Effector memory CD8-positive, alpha-beta T cell (primary cell): ENCODE data around the gene NCAPH2.

Experiments
- ATAC-seq: fragments of 150-1000 bp; cut with Tn5 transposase; replicated peaks from 2 replicates; pipeline ENCODE4 v1.10.0; 2021; ENCODE audit warnings: mild to moderate bottlenecking, moderate library complexity
- DNase-seq, 3 experiments: peaks; one replicate each; pipeline ENCODE4 v3.0.0; 2021
- H3K27ac Mint-ChIP-seq, 2 donors: one replicate each; pipeline ENCODE4 v1.8.0; 2022; ENCODE audit warnings: mild to moderate bottlenecking in 2 of 2, mixed read lengths in 2 of 2, moderate library complexity in 2 of 2
- H3K27me3 Mint-ChIP-seq, 2 donors: one replicate each; pipeline ENCODE4 v1.8.0; 2022; ENCODE audit warnings: mixed read lengths in 2 of 2
- H3K36me3 Mint-ChIP-seq: one replicate; pipeline ENCODE4 v1.8.0; 2022; ENCODE audit warnings: mild to moderate bottlenecking, moderate library complexity, mixed read lengths; ENCODE audit not compliant: insufficient read depth
- H3K4me1 Mint-ChIP-seq, 2 donors: one replicate each; pipeline ENCODE4 v1.8.0; 2022; ENCODE audit warnings: low read depth in 2 of 2, mixed read lengths in 2 of 2
- H3K4me3 Mint-ChIP-seq, 2 donors: one replicate each; pipeline ENCODE4 v1.8.0; 2022; ENCODE audit warnings: mild to moderate bottlenecking in 2 of 2, mixed read lengths in 2 of 2, moderate library complexity in 2 of 2
- H3K9me3 Mint-ChIP-seq, 2 donors: one replicate each; pipeline ENCODE4 v1.8.0; 2022; ENCODE audit warnings: mixed read lengths in 2 of 2

The NCAPH2 gene

DNA sequence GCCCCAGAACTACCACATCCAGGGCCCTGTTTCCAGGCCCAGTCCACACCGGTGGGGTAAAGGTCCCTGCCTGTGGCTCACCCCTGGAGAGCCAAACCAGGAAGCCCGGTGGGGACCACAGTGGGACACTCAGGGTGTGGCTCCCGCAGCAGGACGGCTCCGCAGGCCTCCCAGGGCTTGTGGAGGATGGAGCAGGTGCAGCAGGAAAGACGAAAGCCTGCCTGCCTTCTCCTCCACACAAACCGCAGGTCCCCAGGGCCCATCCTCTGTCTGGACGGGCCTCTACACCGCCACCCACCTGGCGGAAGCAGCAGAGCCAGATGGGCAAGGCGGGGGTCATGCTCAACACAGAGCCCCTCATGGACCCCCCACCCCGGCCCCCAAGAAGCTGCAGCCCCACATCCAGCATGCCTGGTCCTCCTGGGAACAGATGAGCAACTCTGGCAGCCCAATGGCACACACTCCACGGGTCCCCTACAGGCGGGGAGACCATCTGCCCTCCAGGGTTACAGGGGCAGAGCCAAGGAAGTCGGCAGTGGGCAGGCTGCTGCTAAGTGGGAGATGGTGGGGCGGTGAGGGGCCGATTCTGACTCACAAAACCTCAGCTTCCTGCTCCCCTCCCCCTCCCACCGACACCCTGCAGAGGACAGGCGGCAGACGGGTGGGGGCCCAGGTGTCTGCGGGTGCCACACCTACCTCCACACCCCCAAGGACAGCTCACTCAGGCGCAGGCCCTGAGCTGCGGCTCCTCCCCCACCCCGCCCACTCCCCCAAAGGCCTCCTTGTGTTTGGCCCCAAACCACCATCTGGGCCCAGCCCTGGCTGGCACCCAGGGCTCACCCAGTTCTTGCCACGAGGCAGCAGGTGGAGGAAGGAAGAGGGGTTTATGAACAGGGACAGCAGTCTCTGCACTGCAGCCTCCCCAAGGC lies 38.4 kb upstream of the NCAPH2 start:
- peak overlapping the region; percentile 75 to 96 for H3K4me3 Mint-ChIP-seq
- H3K9me3 Mint-ChIP-seq, result no peaks in the 10 kb centered on the region
- H3K27me3 Mint-ChIP-seq, result no peaks in the 10 kb centered on the region
- H3K4me1 Mint-ChIP-seq, result peaks cover 43 to 64% of the 10 kb centered on the region in 2 donors
- peak; percentile 97 to 99 (median 98) for DNase-seq
- ATAC-seq, result peak; percentile 83
- peak overlapping the region; percentile 88 to 95 for H3K27ac Mint-ChIP-seq
- H3K36me3 Mint-ChIP-seq, result peaks cover 42% of the 10 kb centered on the region

DNA sequence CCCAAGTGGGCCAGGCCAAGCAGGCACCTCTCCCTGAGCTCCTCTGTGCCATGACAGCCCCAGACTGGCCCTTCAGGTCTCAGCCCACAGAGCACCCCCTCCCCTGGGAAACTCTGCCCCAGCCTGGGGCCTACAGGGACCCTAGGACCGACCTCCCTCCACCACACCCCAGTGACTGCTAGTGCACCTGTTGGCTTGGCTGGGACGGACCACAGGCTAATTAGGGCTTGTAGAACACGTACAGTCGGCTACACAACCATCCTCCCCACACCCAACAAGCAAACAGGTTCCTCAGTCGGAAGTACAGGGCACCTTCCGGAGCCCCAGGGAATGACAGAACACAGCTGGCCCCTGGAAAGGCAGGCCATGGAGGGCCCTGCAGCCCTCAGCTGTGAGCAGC lies 37.5 kb upstream of the NCAPH2 start:
- ATAC-seq, result no peak
- Mint-ChIP-seq H3K36me3 (peaks cover 34% of the 10 kb centered on the region), H3K9me3 (no peaks in the 10 kb centered on the region), H3K4me3 (peak overlapping the region; percentile 75 to 96), H3K27me3 (no peaks in the 10 kb centered on the region), H3K27ac (peak overlapping the region; percentile 88 to 95), H3K4me1 (peaks cover 43 to 68% of the 10 kb centered on the region in 2 donors)
- no peak for DNase-seq

DNA sequence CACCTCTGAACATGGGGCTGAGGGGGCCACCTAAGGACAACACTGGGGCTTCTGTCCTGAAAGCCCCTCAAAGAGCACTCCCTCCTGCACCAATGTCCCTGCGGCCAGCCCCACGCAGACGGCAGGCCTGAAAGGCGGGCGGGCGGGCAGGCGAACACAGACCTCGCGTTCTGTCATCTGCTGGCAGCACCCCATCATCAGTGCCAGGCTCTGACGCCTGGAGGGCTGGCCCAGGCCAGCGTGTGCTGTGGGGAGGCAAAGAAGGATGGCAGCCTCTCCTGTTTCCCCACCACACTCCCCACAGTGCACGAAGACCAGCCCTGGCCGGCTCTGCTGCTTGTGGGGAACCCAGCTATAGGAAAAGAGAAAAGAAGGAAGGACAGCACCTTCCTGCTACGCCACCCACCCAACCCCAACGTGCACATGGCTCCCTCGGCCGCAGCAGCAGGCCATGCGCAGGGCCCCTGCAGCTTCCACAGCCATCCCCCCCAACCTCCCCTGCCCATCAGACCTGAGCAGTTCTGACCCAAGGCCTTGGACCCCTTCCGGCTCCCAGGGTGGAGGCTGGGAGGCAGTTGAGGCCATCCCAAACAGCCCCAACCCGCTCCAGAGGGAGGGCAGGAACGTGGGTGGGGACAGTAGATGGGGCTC lies 36.7 kb upstream of the NCAPH2 start:
- no peaks in the 10 kb centered on the region for H3K27me3 Mint-ChIP-seq
- DNase-seq, result no peak
- peak overlapping the region; percentile 75 to 96 for H3K4me3 Mint-ChIP-seq
- ATAC-seq, result no peak
- peaks cover 43 to 63% of the 10 kb centered on the region in 2 donors for H3K4me1 Mint-ChIP-seq
- peak overlapping the region; percentile 88 to 95 for H3K27ac Mint-ChIP-seq
- H3K36me3 Mint-ChIP-seq, result peaks cover 28% of the 10 kb centered on the region
- no peaks in the 10 kb centered on the region for H3K9me3 Mint-ChIP-seq

DNA sequence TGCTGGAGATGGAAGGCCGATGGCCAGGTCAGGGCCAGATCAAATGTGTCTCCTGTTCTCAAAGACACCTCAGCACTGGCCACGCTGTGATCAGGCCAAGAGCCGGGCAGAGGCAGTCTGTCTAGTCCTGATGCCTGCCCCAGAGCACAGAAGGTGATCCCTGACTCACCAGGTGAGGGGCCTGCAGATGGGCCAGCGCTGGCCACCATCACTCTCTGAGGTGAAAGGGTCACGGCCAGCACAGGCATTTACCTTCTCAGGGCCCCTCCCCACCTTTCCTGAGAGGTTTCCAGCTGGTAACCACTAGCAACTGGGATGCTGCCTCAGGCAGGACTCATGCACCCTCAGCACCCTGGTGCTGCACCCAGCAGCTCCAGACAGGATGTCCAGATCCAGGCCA lies 36.1 kb upstream of the NCAPH2 start:
- Mint-ChIP-seq H3K27ac (peak overlapping the region; percentile 88 to 95), H3K36me3 (peaks cover 29% of the 10 kb centered on the region)

DNA sequence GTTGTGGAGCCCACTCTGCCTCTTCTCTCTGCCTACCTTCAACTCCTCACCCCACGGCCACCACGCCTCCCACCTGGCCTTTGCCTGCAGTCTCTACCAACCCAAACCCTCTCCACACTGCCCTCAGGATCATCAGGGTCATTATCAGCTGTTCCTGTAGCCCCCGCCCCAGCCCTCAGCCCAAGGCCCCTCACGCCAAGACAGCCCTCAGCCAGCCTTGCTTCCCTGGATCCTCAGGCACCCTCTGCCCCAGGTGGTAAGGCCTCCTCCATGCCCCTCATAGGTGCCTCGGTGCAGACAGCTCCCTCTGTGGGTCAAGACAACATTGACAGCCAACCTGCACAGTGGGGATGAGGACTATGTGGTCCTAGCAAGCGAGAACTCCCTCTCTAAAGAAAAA lies 34.9 kb upstream of the NCAPH2 start:
- Mint-ChIP-seq H3K4me1 (peaks cover 39 to 57% of the 10 kb centered on the region in 2 donors), H3K4me3 (peak overlapping the region; percentile 94 to 96), H3K36me3 (peaks cover 25% of the 10 kb centered on the region), H3K9me3 (no peaks in the 10 kb centered on the region), H3K27ac (peak overlapping the region; percentile 95 to 96), H3K27me3 (no peaks in the 10 kb centered on the region)
- peak; percentile 38 to 46 (median 44) for DNase-seq
- no peak for ATAC-seq

More for the DNA sequence above, 36.1 kb upstream of the NCAPH2 start:
- H3K4me3 Mint-ChIP-seq, result peak overlapping the region; percentile 94 to 96
- peaks cover 39 to 58% of the 10 kb centered on the region in 2 donors for H3K4me1 Mint-ChIP-seq
- ATAC-seq (no peak), DNase-seq (no peak)
- H3K27me3 Mint-ChIP-seq, result no peaks in the 10 kb centered on the region
- H3K9me3 Mint-ChIP-seq, result no peaks in the 10 kb centered on the region

DNA sequence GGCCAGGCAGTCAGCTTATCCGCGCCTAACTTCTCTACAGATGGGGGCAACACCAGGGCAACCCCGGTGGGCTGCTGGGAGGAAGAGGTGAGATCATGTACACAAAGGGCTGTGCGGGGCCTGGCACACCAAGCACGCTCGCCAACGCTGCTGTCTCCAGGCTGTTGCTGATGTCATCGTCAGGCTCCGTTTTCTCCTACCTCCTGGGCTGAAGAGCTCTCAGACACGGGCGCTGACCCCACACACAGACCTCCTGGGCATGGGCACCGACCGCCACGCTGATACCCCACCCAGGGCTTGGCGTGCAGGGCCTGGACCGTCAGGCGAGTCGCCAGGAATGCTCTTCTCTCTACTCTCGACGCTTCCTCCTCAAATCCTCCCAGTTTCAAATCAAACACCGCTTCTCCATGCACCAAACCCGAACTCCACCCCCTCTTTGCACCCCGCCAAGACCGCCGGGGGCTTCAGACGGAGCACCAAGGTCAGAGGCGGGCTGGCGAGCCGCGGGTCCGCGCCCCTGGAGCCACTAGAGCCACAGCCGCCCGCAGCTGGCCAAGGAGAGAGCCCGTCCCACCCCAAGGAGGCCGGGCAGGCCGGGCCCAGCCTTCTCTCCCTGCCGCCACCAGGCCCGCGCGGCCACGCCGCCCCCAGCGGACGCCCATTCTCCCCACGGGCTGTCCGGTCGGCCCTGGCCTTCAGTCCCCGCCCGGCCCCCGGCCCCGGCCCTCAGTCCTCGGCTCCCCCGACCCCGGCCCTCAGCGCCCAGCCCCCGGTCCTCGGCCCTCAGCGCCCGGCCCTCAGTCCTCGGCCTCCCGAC lies 34.0 kb upstream of the NCAPH2 start:
- no peak for DNase-seq
- peak overlapping the region; percentile 95 to 96 for H3K27ac Mint-ChIP-seq
- peaks cover 18% of the 10 kb centered on the region for H3K36me3 Mint-ChIP-seq
- peaks cover 32 to 51% of the 10 kb centered on the region in 2 donors for H3K4me1 Mint-ChIP-seq
- peak overlapping the region; percentile 94 to 96 for H3K4me3 Mint-ChIP-seq
- no peaks in the 10 kb centered on the region for H3K27me3 Mint-ChIP-seq
- no peak for ATAC-seq
- H3K9me3 Mint-ChIP-seq, result no peaks in the 10 kb centered on the region

DNA sequence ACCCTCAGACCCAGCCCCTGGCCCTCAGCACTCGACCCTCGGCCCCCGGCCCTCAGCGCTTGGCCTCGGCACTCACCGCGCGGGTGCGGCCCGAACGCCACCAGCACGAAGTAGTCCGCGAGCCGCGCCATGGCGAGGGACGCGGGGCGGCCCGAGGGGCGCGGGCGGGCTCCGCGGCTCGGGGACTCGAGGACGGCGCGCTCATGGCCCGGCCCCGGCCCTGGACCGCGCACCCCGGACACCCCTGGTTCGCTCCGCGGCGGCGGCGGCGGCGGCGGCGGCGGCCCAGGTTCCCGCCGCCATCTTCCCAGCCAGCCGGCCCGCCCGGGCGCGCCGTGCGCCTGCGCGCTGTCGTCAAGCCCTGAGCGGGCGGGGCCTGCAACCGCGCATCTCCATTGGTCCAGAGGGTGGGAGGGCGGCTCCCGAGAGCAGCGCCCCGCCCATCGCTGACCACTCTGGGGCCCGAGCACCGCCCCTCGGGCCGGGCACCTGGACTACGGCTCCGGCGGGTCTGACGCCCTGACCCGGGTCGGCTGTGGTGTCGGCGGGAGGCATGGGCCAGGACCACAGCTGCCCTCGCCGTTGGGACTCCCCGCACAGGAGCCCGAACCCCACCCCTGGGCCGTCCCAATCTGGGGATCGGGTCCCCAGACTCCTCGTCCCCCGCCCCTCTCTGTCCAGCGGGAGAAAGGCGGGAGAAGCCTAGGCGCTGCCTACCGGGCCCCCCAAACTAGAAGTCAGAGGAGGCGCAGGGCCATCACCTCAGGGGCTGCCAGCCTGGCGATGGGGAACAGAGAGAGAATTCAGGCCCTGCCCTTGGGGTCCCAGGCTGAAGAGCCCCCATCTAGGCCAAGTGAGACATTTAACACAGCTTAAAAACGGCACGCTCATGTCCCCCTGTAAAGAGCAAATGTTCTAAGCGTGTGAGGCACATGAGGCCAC lies 33.0 kb upstream of the NCAPH2 start, which contains the start of gene SBF1:
TSS of gene SBF1 (minus strand) at position 326 of the 942 bp plus-strand sequence. CDS start at position 131, 195 bp downstream.
- peak within 1 kb of the TSS; percentile 95 to 96 for H3K27ac Mint-ChIP-seq
- H3K4me1 Mint-ChIP-seq, result peaks cover 26 to 45% of the 10 kb centered on the region in 2 donors
- H3K27me3 Mint-ChIP-seq, result peaks cover 0 to 1% of the 10 kb centered on the region in 2 donors
- H3K36me3 Mint-ChIP-seq, result peaks cover 12% of the 10 kb centered on the region
- peak; percentile 81 to 85 (median 85) for DNase-seq
- H3K4me3 Mint-ChIP-seq, result peak within 1 kb of the TSS; percentile 94 to 96
- no peaks in the 10 kb centered on the region for H3K9me3 Mint-ChIP-seq
- ATAC-seq, result peak; percentile 64

DNA sequence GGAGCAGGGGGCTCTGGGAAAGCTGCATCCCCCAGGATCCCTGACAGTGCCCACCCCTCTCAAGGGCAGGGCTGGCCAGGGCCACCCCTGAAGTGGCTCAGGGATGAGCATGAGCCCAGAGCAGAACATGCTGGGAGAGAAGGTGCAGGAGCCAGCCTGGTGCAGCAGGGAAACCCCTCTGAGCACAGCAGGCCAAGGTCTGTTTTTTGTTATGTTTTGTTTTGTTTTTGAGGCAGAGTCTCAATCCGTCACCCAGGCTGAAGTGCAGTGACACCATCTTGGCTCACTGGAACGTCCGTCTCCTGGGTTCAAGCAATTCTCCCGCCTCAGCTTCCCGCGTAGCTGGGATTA lies 32.4 kb upstream of the NCAPH2 start:
- H3K36me3 Mint-ChIP-seq, result peaks cover 11% of the 10 kb centered on the region
- H3K27ac Mint-ChIP-seq, result peak overlapping the region; percentile 69 to 81
- ATAC-seq (no peak), DNase-seq (no peak)
- H3K4me3 Mint-ChIP-seq, result peak overlapping the region; percentile 69 to 94
- peaks cover 20 to 42% of the 10 kb centered on the region in 2 donors for H3K4me1 Mint-ChIP-seq
- H3K9me3 Mint-ChIP-seq, result no peaks in the 10 kb centered on the region
- H3K27me3 Mint-ChIP-seq, result peaks cover 0 to 6% of the 10 kb centered on the region in 2 donors

DNA sequence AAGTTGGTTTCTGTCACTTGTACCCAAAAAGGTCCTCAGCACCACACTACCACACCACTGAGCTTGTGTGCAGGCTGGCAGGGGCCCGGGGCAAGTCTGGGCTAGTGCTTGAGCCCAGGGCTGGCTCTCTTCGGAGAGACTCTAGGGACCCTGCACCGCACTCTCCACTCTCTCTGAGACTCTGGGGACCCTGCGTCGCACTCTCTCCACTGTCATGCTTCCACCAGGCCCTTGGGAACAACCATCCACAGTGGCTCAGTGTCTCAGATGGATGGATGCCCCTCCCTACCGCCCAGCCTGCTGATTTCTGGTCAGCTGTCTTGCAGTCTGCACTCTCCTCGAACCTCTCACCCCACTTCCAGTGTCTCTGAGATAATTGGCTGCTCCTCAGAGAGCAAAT lies 31.2 kb upstream of the NCAPH2 start:
- DNase-seq, result no peak
- Mint-ChIP-seq H3K4me1 (peaks cover 16 to 31% of the 10 kb centered on the region in 2 donors), H3K27ac (peak overlapping the region; percentile 65 to 75), H3K27me3 (peaks cover 0 to 6% of the 10 kb centered on the region in 2 donors), H3K36me3 (peaks cover 11% of the 10 kb centered on the region), H3K9me3 (no peaks in the 10 kb centered on the region), H3K4me3 (peak overlapping the region; percentile 57 to 69)
- ATAC-seq, result no peak

DNA sequence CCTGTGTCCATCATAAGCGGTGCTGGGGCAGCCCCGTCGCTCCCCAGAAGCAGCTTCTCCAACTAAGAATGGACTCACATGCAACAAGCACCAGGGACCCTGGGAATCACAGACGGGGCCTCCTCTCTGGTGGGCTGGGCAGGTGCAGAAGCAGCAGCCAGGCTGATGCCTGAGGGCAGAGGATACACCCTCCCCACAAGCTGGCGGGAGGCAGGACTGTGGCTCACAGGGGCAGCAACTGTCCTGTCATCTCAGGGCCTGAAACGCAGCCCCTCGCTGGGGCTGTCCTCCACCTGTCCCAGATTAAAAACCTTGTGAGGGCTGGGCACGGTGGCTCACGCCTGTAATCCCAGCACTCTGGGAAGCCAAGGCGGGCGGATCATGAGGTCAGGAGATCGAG lies 30.1 kb upstream of the NCAPH2 start:
- Mint-ChIP-seq H3K27ac (no peak overlapping the region), H3K9me3 (no peaks in the 10 kb centered on the region), H3K27me3 (peaks cover 0 to 6% of the 10 kb centered on the region in 2 donors), H3K36me3 (peaks cover 12% of the 10 kb centered on the region), H3K4me1 (peaks cover 14 to 22% of the 10 kb centered on the region in 2 donors), H3K4me3 (no peak overlapping the region)
- no peak for ATAC-seq
- DNase-seq, result no peak

DNA sequence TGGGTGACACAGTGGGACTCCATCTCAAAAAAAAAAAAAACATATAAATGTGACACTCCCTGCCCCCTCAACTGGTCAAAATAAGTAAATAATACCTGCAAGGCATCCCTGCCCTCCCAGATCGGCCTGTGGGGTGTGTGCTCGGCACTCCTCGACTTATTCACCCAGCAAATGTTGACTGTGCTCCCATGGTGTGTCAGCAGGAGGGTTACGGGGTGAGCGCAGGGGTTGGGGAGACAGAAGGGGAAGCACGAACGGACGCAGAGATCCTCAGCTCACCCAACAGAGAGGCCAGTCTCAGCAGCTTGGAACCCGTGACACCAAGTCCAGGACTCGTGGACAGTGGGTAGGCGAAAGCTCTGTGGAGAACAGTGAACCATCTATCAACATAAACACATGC lies 28.3 kb upstream of the NCAPH2 start:
- H3K4me3 Mint-ChIP-seq, result peak overlapping the region; percentile 72 to 75
- DNase-seq, result no peak
- H3K27ac Mint-ChIP-seq, result no peak overlapping the region
- peaks cover 0 to 6% of the 10 kb centered on the region in 2 donors for H3K27me3 Mint-ChIP-seq
- ATAC-seq, result no peak
- peaks cover 6% of the 10 kb centered on the region for H3K36me3 Mint-ChIP-seq
- no peaks in the 10 kb centered on the region for H3K9me3 Mint-ChIP-seq
- H3K4me1 Mint-ChIP-seq, result peaks cover 0 to 10% of the 10 kb centered on the region in 2 donors

DNA sequence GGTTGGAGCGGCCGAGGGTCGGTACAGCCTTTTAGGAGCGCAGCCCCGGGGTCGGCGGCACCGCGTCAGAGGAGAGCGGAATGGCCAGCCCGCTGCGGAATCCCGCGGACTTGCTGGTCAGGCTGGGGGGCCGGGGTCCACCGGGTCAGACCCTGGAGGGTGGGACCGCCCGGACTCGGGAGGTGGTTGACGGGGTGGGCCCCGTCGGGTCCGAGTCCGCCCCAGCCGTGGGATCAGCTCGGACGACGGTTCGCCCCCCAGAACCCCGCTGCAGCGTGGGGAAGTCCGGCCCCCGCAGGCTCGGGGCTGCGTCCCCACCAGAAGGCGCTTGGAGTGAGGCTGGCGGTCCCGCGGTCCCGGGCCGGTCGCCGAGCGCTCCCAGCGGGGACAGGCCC lies 27.0 kb upstream of the NCAPH2 start:
- DNase-seq, result no peak
- ATAC-seq, result no peak
- no peak overlapping the region for H3K27ac Mint-ChIP-seq
- no peaks in the 10 kb centered on the region for H3K9me3 Mint-ChIP-seq
- H3K4me3 Mint-ChIP-seq, result peak overlapping the region; percentile 72 to 75
- H3K27me3 Mint-ChIP-seq, result peaks cover 2 to 14% of the 10 kb centered on the region in 2 donors
- peaks cover 6% of the 10 kb centered on the region for H3K36me3 Mint-ChIP-seq
- peaks cover 0 to 6% of the 10 kb centered on the region in 2 donors for H3K4me1 Mint-ChIP-seq
